HG03521 (cell line): ENCODE measurements around the gene IFNE.
A peak's percentile ranks its signal among the peaks of the same experiment; 100 is the strongest.
"Not testable (repeated sequence)": the region's sequence is repeated elsewhere in the genome, so short reads cannot be mapped to it uniquely, and the experiment has no call there.

Experiments
- ATAC-seq: cut with Tn5 transposase; IDR thresholded peaks from one replicate; pipeline ENCODE4 v1.9.1; 2021; ENCODE audit warnings: mild to moderate bottlenecking, moderate library complexity; ENCODE audit not compliant: unreplicated experiment

The IFNE gene

GRCh38 chr9:21499912-21500311 lies 17.8 kb upstream of the IFNE start:
- no peak for ATAC-seq

DNA sequence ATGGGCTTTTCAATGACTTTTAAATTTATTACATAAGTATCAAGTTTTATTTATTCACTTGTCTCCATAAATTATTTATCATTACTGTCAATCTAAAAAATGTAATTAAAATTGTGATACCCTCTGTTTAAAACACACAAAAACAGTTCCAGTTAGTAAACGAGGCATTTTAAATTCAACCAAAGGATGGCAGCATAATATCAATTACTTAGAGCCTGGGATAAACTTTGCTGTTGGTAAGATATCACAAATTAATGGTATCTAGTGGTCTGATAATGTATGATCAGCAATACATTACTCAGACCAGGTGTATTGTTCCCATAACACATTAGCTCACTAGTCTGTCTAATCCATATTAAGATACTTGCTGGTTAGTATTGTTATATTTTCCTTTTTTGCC lies 9.6 kb upstream of the IFNE start:
- no peak for ATAC-seq

DNA sequence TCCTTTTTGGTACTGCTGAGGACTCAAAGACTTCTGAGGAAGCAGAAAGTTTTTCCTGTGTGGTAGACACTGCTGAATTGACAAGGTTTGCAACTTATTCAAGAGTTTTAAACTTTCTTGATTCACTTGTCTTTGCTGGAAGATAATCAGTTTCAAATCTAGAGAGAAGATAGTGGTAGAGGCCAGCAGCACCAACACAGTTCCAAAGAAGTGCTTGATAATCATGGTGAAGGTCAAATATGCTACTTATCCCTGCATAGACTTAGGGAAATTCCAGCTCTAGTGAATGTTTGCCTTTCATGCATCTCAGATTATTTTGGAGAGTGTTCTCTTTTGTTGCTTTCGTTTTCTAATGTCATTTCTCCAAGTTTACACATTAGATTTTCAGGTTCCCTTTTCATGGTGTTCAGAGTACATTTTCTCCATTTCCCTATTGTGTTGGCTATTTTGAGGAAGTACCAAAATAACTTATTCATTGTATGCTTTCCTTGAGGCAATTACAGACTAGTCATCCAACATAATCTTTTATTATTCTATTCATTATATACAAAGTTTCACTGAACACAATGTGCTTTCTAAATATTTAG lies 550 bp downstream of the IFNE start:
- ATAC-seq, result no peak

- no peak for ATAC-seq
Observed at GRCh38 chr9:21479152-21479702, 2.9 kb downstream of the IFNE start.

GRCh38 chr9:21477466-21477865 lies 4.6 kb downstream of the IFNE start:
- ATAC-seq, result no peak

DNA sequence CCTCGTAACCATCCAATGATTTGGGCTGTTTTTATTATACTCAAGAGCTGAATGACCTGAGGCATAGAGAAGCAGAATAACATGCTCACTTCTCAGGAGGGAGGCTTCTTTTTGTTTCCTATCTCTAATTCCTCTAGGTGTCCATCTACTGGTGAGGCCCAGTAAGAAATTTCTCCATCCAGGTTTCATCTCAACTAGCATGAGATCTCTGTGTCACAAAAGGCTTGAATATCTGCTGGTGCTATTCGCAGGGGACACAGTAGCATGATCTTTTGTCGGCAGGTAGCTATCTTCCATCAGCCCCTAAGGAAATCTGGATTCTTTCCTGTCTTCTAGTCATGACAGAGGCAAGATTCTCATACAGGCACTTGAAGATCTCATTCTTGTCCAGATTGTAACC lies 8.9 kb downstream of the IFNE start:
- ATAC-seq, result no peak

DNA sequence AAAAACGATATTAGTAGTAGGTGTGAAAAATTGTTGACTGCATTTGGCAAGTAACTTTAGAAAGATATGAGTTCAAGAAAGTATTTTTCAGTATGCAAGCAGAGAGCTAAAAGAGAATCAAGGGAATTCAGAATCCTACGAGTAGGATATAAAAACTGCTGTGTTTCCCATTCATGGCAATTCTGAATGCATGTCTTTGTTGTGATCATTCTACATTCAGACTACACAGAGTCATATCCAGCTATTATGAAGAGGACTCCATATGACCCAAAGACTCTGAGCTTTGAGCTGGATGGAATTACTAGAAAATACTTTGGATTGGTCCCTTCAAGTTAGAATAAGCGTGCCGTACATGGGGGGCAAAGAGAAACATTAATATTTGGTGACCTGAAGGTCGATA lies 12.0 kb downstream of the IFNE start:
- no peak for ATAC-seq

DNA sequence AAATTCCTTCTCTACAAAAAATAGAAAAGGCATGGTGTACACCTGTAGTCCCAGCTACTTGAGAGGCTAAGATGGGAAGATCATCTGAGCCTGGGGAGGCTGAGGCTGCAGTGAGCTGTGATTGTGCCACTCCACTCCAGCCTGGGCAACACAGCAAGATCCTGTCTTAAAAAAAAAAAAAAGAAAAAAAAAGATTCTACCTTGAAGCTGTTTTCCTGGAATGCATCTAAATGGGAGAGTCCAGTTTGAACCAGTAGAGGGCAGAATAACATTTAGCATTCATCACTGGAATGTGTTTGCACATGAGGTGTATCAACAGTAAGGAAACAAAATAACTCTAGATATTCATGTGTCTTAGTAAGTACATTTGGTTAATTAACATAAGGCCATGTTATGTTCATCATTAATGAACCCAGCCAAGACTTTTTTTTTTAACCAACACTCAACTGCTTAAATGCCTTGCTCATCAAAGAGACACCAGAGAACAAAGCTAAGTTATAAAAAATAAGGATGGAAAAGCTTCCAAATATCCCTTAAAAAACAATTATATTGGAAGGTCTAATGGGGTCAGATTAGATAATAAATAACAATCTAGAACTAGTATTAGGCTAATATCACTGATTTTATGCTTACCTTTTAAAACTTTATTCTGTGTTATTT lies 16.1 kb downstream of the IFNE start:
- ATAC-seq, result no peak

GRCh38 chr9:21465138-21465537 lies 17.0 kb downstream of the IFNE start:
- no peak for ATAC-seq

- ATAC-seq, result no peak
Observed at GRCh38 chr9:21461377-21461776, 20.7 kb downstream of the IFNE start.

DNA sequence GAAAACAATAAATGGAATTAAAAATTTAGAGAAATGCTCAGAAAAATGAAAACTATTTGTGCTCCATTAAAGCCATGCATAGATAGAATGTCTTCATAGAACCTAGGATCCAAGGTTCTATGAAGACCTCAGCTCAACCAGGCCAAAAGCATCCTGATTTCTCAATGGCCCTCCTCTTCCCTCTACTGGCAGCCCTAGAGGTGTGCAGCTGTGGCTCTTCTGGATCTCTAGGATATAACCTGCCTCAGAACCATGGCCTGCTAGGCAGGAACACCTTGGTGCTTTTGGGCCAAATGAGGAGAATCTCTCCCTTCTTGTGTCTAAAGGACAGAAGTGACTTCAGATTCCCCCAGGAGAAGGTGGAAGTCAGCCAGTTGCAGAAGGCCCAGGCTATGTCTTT lies 26.8 kb downstream of the IFNE start:
- ATAC-seq, result peak; percentile 84

DNA sequence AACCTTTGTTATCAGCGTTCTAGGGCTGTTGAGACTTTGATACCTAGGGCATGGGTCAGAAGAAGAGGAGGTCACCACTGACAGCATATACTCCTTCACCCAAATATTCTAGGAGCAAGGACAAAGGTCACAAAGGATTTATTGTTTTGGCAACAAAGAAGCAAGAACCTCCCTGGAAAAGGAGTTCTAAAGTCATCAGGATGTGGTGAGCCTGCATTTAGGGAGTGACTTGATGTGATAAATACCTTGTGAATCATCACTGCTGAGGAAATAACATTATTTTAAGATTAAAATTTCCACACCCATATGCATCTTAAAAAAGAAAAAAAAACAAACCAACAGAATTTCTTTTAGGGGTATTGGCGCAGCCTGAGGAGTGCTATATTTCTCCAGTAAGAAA lies 28.0 kb downstream of the IFNE start:
- no peak for ATAC-seq

- no peak for ATAC-seq
Observed at GRCh38 chr9:21452681-21453080, 29.4 kb downstream of the IFNE start.

GRCh38 chr9:21450733-21451394 lies 31.2 kb downstream of the IFNE start:
- ATAC-seq, result no peak

- not testable (repeated sequence) for ATAC-seq
Observed at GRCh38 chr9:21449312-21449711, 32.8 kb downstream of the IFNE start.

DNA sequence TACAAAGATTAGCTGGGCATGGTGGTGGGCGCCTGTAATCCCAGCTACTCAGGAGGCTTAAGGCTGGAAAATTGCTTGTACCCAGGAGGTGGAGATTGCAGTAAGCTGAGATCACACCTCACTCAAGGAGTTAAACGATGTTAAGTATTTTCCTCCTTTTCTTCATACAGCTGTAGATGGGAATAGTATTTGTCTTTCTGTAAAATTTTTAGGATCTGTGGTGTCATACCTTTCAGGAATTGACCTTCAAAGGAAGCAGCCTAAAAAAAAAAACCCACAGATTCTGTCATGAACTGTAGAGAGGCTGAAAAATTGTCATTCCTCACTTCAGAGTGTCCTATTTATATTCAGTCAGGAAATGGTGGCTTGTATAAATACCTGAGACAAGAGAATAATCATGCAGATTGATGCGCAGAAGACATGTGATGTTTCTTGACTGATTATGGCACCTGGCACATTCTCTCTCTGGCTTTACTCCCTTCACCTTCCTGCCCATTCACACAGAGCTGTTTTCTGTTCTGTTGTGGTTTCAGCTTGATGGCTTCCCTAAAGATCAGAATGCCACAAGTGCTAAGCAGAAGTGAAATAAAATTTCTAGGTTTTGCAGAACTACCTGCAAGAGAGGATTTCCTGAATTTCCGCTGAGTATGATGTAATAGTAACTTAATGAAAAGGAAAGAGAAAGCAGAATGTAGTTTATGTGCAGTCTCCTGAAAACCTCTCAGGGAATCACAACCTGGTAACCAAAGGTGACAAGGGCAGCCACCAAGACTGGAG lies 38.1 kb downstream of the IFNE start:
- ATAC-seq, result peak; percentile 77

- ATAC-seq, result no peak
Observed at GRCh38 chr9:21440139-21440538, 42.0 kb downstream of the IFNE start, which contains the start of gene IFNA1. Gene IFNA1, plus strand, starts transcription at chr9:21440439. Its CDS starts 69 bp downstream, at chr9:21440508.

GRCh38 chr9:21435015-21435383 lies 47.1 kb downstream of the IFNE start:
- ATAC-seq, result not testable (repeated sequence)

- ATAC-seq, result no peak
Observed at GRCh38 chr9:21434202-21435014, 47.7 kb downstream of the IFNE start.

DNA sequence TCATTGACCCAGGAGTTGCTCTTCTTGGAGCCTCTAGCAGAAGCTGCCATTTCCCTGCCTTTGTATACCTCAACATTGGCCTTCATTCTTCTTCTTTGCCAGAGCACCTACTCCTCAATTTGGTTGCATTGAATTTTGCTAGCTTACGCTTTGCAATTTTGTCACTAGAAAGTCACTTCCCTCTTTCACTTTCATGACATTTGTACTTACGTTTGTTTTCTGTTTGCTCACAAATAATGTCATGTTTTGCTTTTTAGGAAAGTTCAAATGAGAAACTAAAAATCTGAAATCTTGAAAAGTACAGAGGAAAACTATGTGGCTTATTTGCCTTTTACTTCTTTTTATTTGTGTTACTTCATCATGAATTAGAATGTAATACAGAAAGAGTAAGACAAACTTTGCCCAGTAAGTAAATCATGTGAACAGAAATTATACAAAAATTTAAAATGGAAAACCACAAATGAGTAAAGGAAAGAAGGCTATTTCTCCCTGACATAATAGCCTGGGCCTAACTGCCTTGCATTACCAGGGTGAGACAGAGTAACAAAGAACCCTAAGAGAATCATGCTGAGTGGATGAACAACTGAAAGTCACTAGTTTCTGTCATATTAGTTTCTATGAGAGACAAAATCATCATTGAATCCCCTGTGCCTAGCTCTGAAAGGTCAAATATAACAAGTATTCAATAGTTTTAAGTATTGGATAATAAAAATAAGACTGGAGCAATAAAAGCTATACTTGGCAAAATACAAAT lies 49.3 kb downstream of the IFNE start:
- ATAC-seq, result no peak
